Caco-2 (cell line): ENCODE results near the gene PLOD1. TPM values are rescaled to one million over a fixed set of nuclear protein-coding genes. Genes with fewer than 3 reads are reported as not detected.

ENCODE experiments used
- BruUV-seq: library from RNA; stranded (reverse); fragments of 400-500 nt; replicated peaks from 2 replicates; lab custom pipeline; 2021; lab: Mats Ljungman, UMichigan
- CTCF ChIA-PET: fragments of 300-600 bp; sonication (Branson Sonifier 250); formaldehyde crosslinking; loops from one replicate; lab custom pipeline; 2022; ENCODE audit warnings: antibody characterized with exemption; lab: Charles Lee
- POLR2A ChIA-PET: fragments of 300-600 bp; sonication (Branson Sonifier 250); formaldehyde crosslinking; loops from one replicate; lab custom pipeline; 2022; ENCODE audit warnings: antibody characterized with exemption; lab: Charles Lee
- DNase-seq, 2 experiments: peaks; one replicate each; pipeline versions ENCODE4 v3.0.0 to v3.0.0-alpha.2; 2020 to 2022
- H3K27me3 ChIP-seq: replicated peaks from 2 replicates; pipeline ENCODE4 v1.6.0; 2011; ENCODE audit warnings: low read length; ENCODE audit not compliant: control insufficient read depth, insufficient read depth
- H3K36me3 ChIP-seq: 2 replicates; pipeline ENCODE4 v1.5.1; 2011; ENCODE audit warnings: low read length; ENCODE audit not compliant: control insufficient read depth, insufficient read depth
- H3K4me1 ChIP-seq: fragments of 250-450 bp; sonication (Bioruptor Pico); 2 replicates; pipeline ENCODE4 v1.5.1; 2020; ENCODE audit warnings: mild to moderate bottlenecking
- H3K4me3 ChIP-seq: 2 replicates; pipeline ENCODE4 v1.5.1; 2011; ENCODE audit warnings: low read depth, mild to moderate bottlenecking, control low read depth, low read length
- H3K9me3 ChIP-seq: fragments of 250-450 bp; sonication (Bioruptor Pico); 2 replicates; pipeline ENCODE4 v1.5.1; 2020; ENCODE audit warnings: mild to moderate bottlenecking, moderate library complexity
- H3K27ac Mint-ChIP-seq: one replicate; pipeline ENCODE4 v1.8.0; 2022; ENCODE audit warnings: mixed read lengths; ENCODE audit not compliant: unreplicated experiment
- H3K27me3 Mint-ChIP-seq: one replicate; pipeline ENCODE4 v1.8.0; 2022; ENCODE audit warnings: mixed read lengths; ENCODE audit not compliant: insufficient read depth, unreplicated experiment
- H3K36me3 Mint-ChIP-seq: one replicate; pipeline ENCODE4 v1.8.0; 2022; ENCODE audit warnings: mild to moderate bottlenecking, mixed read lengths; ENCODE audit not compliant: insufficient read depth, unreplicated experiment
- H3K4me1 Mint-ChIP-seq: one replicate; pipeline ENCODE4 v1.8.0; 2022; ENCODE audit warnings: low read depth, mixed read lengths; ENCODE audit not compliant: unreplicated experiment
- H3K4me3 Mint-ChIP-seq: one replicate; pipeline ENCODE4 v1.8.0; 2022; ENCODE audit warnings: mild to moderate bottlenecking, moderate library complexity, mixed read lengths; ENCODE audit not compliant: unreplicated experiment
- H3K9me3 Mint-ChIP-seq: one replicate; pipeline ENCODE4 v1.8.0; 2022; ENCODE audit warnings: mixed read lengths; ENCODE audit not compliant: unreplicated experiment
- CTCF ChIP-seq, 2 experiments: fragments of 200-600 bp in 1 of 2; IDR thresholded peaks; 1 replicate in 1 of 2; 2 replicates in 1 of 2; pipeline versions ENCODE4 v1.5.1 to v1.8.0; 2011 to 2022; ENCODE audit warnings: antibody characterized with exemption in 1 of 2, control low read depth in 1 of 2, inconsistent platforms in 1 of 2, low read depth in 1 of 2, low read length in 1 of 2, mild to moderate bottlenecking in 1 of 2, moderate library complexity in 1 of 2; ENCODE audit not compliant: insufficient read depth in 1 of 2, severe bottlenecking in 1 of 2, unreplicated experiment in 1 of 2
- intact Hi-C: fragments of 100-400 bp; cut with micrococcal nuclease; formaldehyde crosslinking; loops from one replicate; pipeline ENCODE4 v1.10.0; 2022; ENCODE audit not compliant: unreplicated experiment
- total RNA-seq: library from RNA; stranded (reverse); gene quantifications from 2 replicates; pipeline ENCODE4 v1.2.3, GENCODE V29; 2022

The PLOD1 gene
- total RNA-seq, 1 experiment from 2014 or later = 89.3 TPM

GRCh38 chr1:11957897-11958296 lies 23.4 kb downstream of the PLOD1 start:
- no peak for TF ChIP-seq CTCF (IDR thresholded peaks at IDR 0.05; ENCODE audit: insufficient read depth in 1 of 2, low read depth in 1 of 2, low read length in 1 of 2, severe bottlenecking in 1 of 2, unreplicated experiment in 1 of 2)
- no peak for DNase-seq
- no peaks in the 10 kb centered on the region for H3K4me1 ChIP-seq
- Mint-ChIP-seq H3K27ac (no peak overlapping the region), H3K27me3 (no peaks in the 10 kb centered on the region), H3K4me3 (no peak overlapping the region), H3K36me3 (peaks cover 19% of the 10 kb centered on the region), H3K9me3 (no peaks in the 10 kb centered on the region), H3K4me1 (no peaks in the 10 kb centered on the region)
- intact Hi-C loops = no loop called here
- ChIA-PET CTCF (interaction anchor here (1.1 kb wide), 1 partner anchor 9 kb away, joined by 3 read pairs; no protein-coding TSS in a partner anchor), POLR2A (no interaction called here)
- BruUV-seq = no TSS peak
- H3K36me3 ChIP-seq = no peaks in the 10 kb centered on the region; the same call in 1 of the 2 replicates
- no peaks in the 10 kb centered on the region for H3K9me3 ChIP-seq
- no peaks in the 10 kb centered on the region for H3K27me3 ChIP-seq
- H3K4me3 ChIP-seq = no peak overlapping the region

- Histone ChIP-seq H3K36me3 (no peaks in the 10 kb centered on the region), H3K4me1 (no peaks in the 10 kb centered on the region), H3K27me3 (no peaks in the 10 kb centered on the region), H3K4me3 (no peak overlapping the region), H3K9me3 (no peaks in the 10 kb centered on the region)
- DNase-seq = no peak
- no peak for TF ChIP-seq CTCF (IDR thresholded peaks at IDR 0.05; ENCODE audit: insufficient read depth in 1 of 2, low read depth in 1 of 2, low read length in 1 of 2, severe bottlenecking in 1 of 2, unreplicated experiment in 1 of 2)
- Mint-ChIP-seq H3K27me3 (no peaks in the 10 kb centered on the region), H3K36me3 (peaks cover 31% of the 10 kb centered on the region), H3K4me1 (no peaks in the 10 kb centered on the region), H3K9me3 (no peaks in the 10 kb centered on the region), H3K4me3 (no peak overlapping the region), H3K27ac (no peak overlapping the region)
- ChIA-PET POLR2A (no interaction called here), CTCF (no interaction called here)
- intact Hi-C loops = no loop called here
- BruUV-seq = no TSS peak
These were observed 25.8 kb downstream of the PLOD1 start for GRCh38 chr1:11960276-11960675.

GRCh38 chr1:11960715-11961114 lies 26.2 kb downstream of the PLOD1 start:
- TF ChIP-seq CTCF (IDR thresholded peaks at IDR 0.05; ENCODE audit: insufficient read depth in 1 of 2, low read depth in 1 of 2, low read length in 1 of 2, severe bottlenecking in 1 of 2, unreplicated experiment in 1 of 2) = no peak
- Mint-ChIP-seq H3K4me1 (no peaks in the 10 kb centered on the region), H3K27ac (no peak overlapping the region), H3K36me3 (peaks cover 31% of the 10 kb centered on the region), H3K4me3 (no peak overlapping the region), H3K27me3 (no peaks in the 10 kb centered on the region), H3K9me3 (no peaks in the 10 kb centered on the region)
- Histone ChIP-seq H3K4me1 (no peaks in the 10 kb centered on the region), H3K4me3 (no peak overlapping the region), H3K36me3 (no peaks in the 10 kb centered on the region), H3K27me3 (no peaks in the 10 kb centered on the region), H3K9me3 (no peaks in the 10 kb centered on the region)
- DNase-seq = no peak
- CTCF ChIA-PET = no interaction called here
- POLR2A ChIA-PET = no interaction called here
- BruUV-seq = no TSS peak
- intact Hi-C loops = no loop called here
